NT2/D1 (cell line): ENCODE data around the gene GAB4.

ENCODE experiments used
- SUZ12 ChIP-seq: IDR thresholded peaks from 2 replicates; pipeline ENCODE4 v1.6.1; 2011; ENCODE audit not compliant: insufficient read length, insufficient read depth; ENCODE audit errors: extremely low read depth
- YY1 ChIP-seq: IDR thresholded peaks from 2 replicates; pipeline ENCODE4 v1.6.1; 2011; ENCODE audit not compliant: insufficient read length, insufficient read depth
- ZNF274 ChIP-seq: IDR thresholded peaks from 2 replicates; pipeline ENCODE4 v1.6.1; 2011; ENCODE audit warnings: mild to moderate bottlenecking, low read depth, low read length

- TF ChIP-seq ZNF274 (no peak), SUZ12 (no peak), YY1 (no peak)
Observed at GRCh38 chr22:16964366-16964765, 43.7 kb downstream of the GAB4 start.
